Adrenal gland (tissue), 12 donors: Measurements from ENCODE around the gene FAM219A. TPM values are rescaled to one million over a fixed set of nuclear protein-coding genes. Genes with fewer than 3 reads are reported as not detected.

Experiments used
- DNase-seq, 7 donors: peaks; one replicate each; pipeline ENCODE4 v3.0.0-alpha.2; 2019 to 2020
- H3K27ac ChIP-seq, 5 donors: fragments of 200-600 bp; sonication (generic) in 4 of 5; 1 replicate in 3 of 5; 2 replicates in 2 of 5; pipeline versions ENCODE4 v1.5.1 to v1.8.0; 2016 to 2020; ENCODE audit warnings: mild to moderate bottlenecking in 1 of 5
- H3K27me3 ChIP-seq: fragments of 200-600 bp; 2 replicates; pipeline ENCODE4 v1.8.0; 2021
- H3K36me3 ChIP-seq, 2 donors: fragments of 200-600 bp; replicated peaks in 1 of 2; 1 replicate in 1 of 2; 2 replicates in 1 of 2; pipeline versions ENCODE4 v1.5.1 to v1.8.0; 2018 to 2022
- H3K4me1 ChIP-seq, 2 donors: fragments of 200-600 bp; replicated peaks in 1 of 2; 1 replicate in 1 of 2; 2 replicates in 1 of 2; pipeline versions ENCODE4 v1.5.1 to v1.8.0; 2018 to 2021
- H3K4me3 ChIP-seq, 4 donors: fragments of 200-600 bp; sonication (generic) in 3 of 4; one replicate each; pipeline ENCODE4 v1.5.1; 2016 to 2018
- H3K9me3 ChIP-seq, 3 donors: fragments of 200-600 bp; sonication (generic) in 1 of 3; replicated peaks in 1 of 3; 1 replicate in 2 of 3; 2 replicates in 1 of 3; pipeline versions ENCODE4 v1.5.1 to v1.8.0; 2016 to 2021
- CTCF ChIP-seq, 6 experiments: fragments of 450-650 bp in 4 of 6; fragments of 200-600 bp in 2 of 6; sonication (generic) in 1 of 6; IDR thresholded peaks; 1 replicate in 5 of 6; 2 replicates in 1 of 6; pipeline versions ENCODE4 v1.5.1 to v1.8.0; 2016 to 2021; ENCODE audit warnings: antibody characterized with exemption in 6 of 6, mild to moderate bottlenecking in 2 of 6, moderate library complexity in 1 of 6
- POLR2A ChIP-seq, 2 donors: fragments of 450-650 bp; IDR thresholded peaks; one replicate each; pipeline ENCODE4 v1.6.1; 2017; ENCODE audit warnings: antibody characterized with exemption in 2 of 2, mild to moderate bottlenecking in 2 of 2, moderate library complexity in 1 of 2
- WGBS, 4 donors: extraction: QIAGEN DNeasy Blood & Tissue Kit in 2 of 4; methylation state at CpG; one replicate each; pipeline versions ENCODE4 v1.1.5 to v1.1.7; 2013 to 2017; 5-methylcytosine and 5-hydroxymethylcytosine counted together
- intact Hi-C, 2 donors: fragments of 100-400 bp; cut with DNase I; formaldehyde crosslinking; loops; one replicate each; pipeline versions ENCODE4 v1.14.1 to v1.15.0; 2022 to 2023
- polyA plus RNA-seq, 3 donors: library from polyadenylated mRNA; stranded (reverse); fragments of 200-250 nt in 2 of 3; fragments of 350-450 nt in 1 of 3; fragmentation: Illumina TruSeq in 1 of 3; extraction: RNeasy Lipid Tissue Mini Kit (QIAGEN cat#74804) in 1 of 3; gene quantifications; one replicate each; pipeline ENCODE4 v1.2.3, GENCODE V29; 2013 to 2014
- total RNA-seq, 9 donors: library from RNA; depleted of rRNA in 4 of 9; stranded (reverse); fragments of >200 nt in 4 of 9; fragments of 120-200 nt in 1 of 9; fragmentation: NEBNext Ultra II Directional in 1 of 9; extraction: Animal tissue kit (Norgen Biotek cat#: 25700) in 1 of 9; gene quantifications; one replicate each; pipeline versions ENCODE4 v1.1.0 to v1.2.4, GENCODE V29; 2013 to 2023
- donor health status: healthy with polysubstance abuse.
- donor health status: Bipolar disorder and iron deficiency.
- donor health status: DM: yes; HTN: yes; CAD: no.
- donor health status: DM: no; HTN: no; CAD: no.
- donor health status: DM: no; HTN: no; CAD: no.
- donor health status: DM: yes; HTN: yes; CAD: no.

The FAM219A gene
- total and polyA plus RNA-seq, 12 donors = 7.6 to 26.9 (median 14.9) TPM

DNA sequence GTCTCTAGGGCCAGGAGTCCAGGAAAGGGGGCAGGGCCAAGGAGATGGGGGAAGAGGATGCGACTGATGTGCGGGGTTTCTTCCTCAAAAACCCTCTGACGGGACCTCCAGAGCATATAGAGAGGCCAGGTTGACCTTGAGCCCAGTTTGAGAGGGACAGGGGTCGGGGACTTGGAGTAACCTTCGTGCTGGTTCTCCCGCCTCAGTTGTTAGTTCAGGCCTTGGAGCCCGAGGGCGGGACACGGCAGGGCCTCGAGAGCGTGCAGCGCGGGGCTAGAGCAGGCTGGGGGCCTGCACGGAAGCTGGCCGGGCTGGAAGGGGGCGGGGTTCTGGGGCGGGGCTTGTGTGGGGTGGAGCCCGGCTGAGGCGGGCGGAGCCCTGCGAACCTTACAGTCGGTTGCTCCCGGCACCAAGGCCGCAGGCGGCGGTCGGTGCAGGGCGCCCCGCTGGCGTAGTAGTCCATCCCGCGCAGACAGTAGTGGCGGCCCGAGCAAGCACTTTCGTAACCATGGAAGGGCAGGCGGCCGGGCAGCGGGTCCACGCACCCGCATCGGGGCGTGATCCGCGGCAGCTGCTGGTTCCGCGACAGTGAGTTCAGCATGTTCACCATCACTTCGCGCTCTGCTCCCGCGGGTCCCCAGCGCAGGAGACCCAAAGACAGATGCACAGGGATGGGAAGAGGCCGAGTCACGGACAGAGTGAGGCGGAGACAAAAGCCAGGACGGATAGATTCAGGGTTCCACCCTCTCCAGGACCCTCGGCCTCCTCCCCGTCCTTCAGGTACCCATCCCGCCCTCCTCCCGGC is 77.7 kb downstream of the FAM219A start:
- peak; percentile 79 to 89 (median 84) for DNase-seq
- Histone ChIP-seq H3K27me3 (no peaks in the 10 kb centered on the region), H3K27ac (peak overlapping the region in 2 of 5 donors; percentile 55 to 56), H3K36me3 (no peaks in the 10 kb centered on the region), H3K4me3 (peak overlapping the region in 1 of 4 donors; percentile 56), H3K4me1 (peaks cover 10 to 30% of the 10 kb centered on the region in 2 donors), H3K9me3 (no peaks in the 10 kb centered on the region)
- intact Hi-C loops = no loop called here
- peak; percentile 30 to 57 for TF ChIP-seq POLR2A (IDR thresholded peaks at IDR 0.05)
- no peak for TF ChIP-seq CTCF (IDR thresholded peaks at IDR 0.05)
- 4 to 21% (median 12%) methylated on average over 8 to 59 of the region's 59 CpGs for WGBS, 4 donors

DNA sequence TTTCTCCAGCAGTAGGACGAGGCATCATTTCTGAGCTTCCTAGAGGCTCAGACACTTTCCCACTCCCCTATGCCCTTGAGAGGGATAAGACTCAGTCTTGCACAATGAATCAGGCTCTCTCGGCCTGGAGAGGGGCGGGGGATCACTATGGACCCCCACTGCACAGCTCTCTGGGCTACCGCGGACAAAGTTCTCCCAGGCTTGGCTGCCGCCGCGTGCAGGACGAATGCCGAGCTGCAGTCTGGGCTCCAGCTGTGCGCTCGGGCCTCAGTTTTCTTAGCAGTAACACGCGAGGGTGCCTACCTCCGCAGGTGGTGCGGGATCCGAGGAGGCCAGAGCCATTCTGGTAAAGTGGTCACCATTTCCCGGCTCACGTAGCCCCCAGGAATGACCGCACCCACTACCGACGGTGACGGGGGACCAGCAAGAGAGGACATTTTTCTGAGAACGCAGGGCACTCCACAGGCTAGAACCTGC is 78.3 kb downstream of the FAM219A start:
- WGBS, 4 donors = 0 to 46% (median 38%) methylated on average over 1 to 24 of the region's 24 CpGs
- Histone ChIP-seq H3K4me3 (peak overlapping the region in 1 of 4 donors; percentile 32), H3K27me3 (no peaks in the 10 kb centered on the region), H3K27ac (peak overlapping the region in 3 of 5 donors; percentile 4 to 56 (median 55)), H3K9me3 (no peaks in the 10 kb centered on the region), H3K4me1 (peaks cover 10 to 33% of the 10 kb centered on the region in 2 donors), H3K36me3 (no peaks in the 10 kb centered on the region)
- intact Hi-C loops = no loop called here
- DNase-seq = peak in 2 of 7 donors; percentile 29 to 36
- TF ChIP-seq POLR2A (IDR thresholded peaks at IDR 0.05) (no peak), CTCF (IDR thresholded peaks at IDR 0.05) (no peak)

DNA sequence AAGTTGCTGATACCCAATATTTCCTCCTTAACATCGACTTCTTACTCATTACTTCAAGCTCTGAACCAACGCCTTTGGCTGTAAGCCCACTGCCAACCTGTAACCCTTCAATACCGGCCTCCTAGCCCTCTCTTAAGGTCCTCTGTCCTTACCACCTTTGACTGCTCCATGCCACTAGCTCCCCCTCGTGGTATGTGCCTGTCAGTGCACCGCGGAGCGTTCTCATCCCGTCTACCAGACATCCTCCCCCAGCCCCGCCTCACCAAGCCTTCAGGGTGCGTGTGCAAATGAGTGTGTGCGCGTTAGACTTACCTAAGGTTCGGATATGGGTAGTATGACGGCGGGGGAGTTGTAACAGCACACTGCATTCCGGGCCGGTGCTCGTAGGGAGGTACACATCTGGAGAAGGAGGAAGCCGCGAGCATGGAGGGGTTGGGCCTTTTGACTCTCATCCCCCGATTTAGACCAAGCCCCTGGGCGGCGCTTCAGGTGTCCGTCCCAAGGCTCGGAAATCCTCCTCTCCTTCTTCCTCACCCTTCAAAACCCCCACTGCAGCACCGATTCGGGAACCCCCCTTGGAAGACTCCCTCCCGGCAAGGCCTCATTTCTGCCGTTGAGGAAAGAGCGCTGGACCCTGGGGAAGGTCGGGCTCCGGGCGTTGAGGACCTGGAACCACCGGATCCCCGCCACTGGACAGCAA is 78.9 kb downstream of the FAM219A start:
- peak; percentile 95 to 99 (median 98) for TF ChIP-seq CTCF (IDR thresholded peaks at IDR 0.05)
- no peak for TF ChIP-seq POLR2A (IDR thresholded peaks at IDR 0.05)
- Histone ChIP-seq H3K4me1 (peaks cover 10 to 33% of the 10 kb centered on the region in 2 donors), H3K27ac (peak overlapping the region in 3 of 5 donors; percentile 4 to 56 (median 55)), H3K4me3 (peak overlapping the region in 2 of 4 donors; percentile 8 to 32), H3K27me3 (no peaks in the 10 kb centered on the region), H3K36me3 (no peaks in the 10 kb centered on the region), H3K9me3 (no peaks in the 10 kb centered on the region)
- 4 to 8% (median 6%) methylated on average over 23 to 35 of the region's 35 CpGs for WGBS, 4 donors
- intact Hi-C loops = loop anchor here (2.0 to 5.0 kb wide), 2 partner anchors 42 to 47 kb away; no protein-coding TSS in a partner anchor
- DNase-seq = peak; percentile 86 to 96 (median 90)
